HepG2 (cell line): ENCODE results near the gene ARID1A. TPM values are rescaled to one million over a fixed set of nuclear protein-coding genes. Genes with fewer than 3 reads are reported as not detected.

ENCODE experiments used
- ATF2 ChIP-seq: sonication (generic); formaldehyde crosslinking; IDR thresholded peaks from 2 replicates; pipeline ENCODE4 v1.4.0; 2020; ENCODE audit warnings: missing genetic modification reagents
- FOXK1 ChIP-seq: sonication (generic); formaldehyde crosslinking; IDR thresholded peaks from 2 replicates; pipeline ENCODE4 v1.4.0; 2020; ENCODE audit warnings: low read depth, missing genetic modification reagents, borderline replicate concordance
- JARID2 ChIP-seq: sonication (generic); formaldehyde crosslinking; IDR thresholded peaks from 2 replicates; pipeline ENCODE4 v1.8.1; 2023; ENCODE audit warnings: missing genetic modification reagents, inconsistent platforms; ENCODE audit not compliant: insufficient replicate concordance
- KLF16 ChIP-seq, 2 experiments: sonication (generic) in 1 of 2; formaldehyde crosslinking in 1 of 2; IDR thresholded peaks; 2 replicates each; pipeline versions ENCODE4 v1.6.1 to v1.8.0; 2016 to 2023; ENCODE audit warnings: missing genetic modification reagents in 2 of 2, missing compliant biosample characterization in 1 of 2
- POGZ ChIP-seq: sonication (generic); formaldehyde crosslinking; IDR thresholded peaks from 2 replicates; pipeline ENCODE4 v1.4.0; 2020; ENCODE audit warnings: mild to moderate bottlenecking, missing genetic modification reagents
- POLR2G ChIP-seq: fragments of 200-400 bp; formaldehyde crosslinking; IDR thresholded peaks from 2 replicates; pipeline ENCODE4 v1.6.1; 2018; ENCODE audit warnings: mild to moderate bottlenecking, low read depth, low read length, moderate library complexity
- REST ChIP-seq, 2 experiments: IDR thresholded peaks; 2 replicates each; pipeline ENCODE4 v1.6.1; 2011 to 2012; ENCODE audit warnings: low read length in 2 of 2, borderline replicate concordance in 1 of 2, low read depth in 1 of 2, mild to moderate bottlenecking in 1 of 2, moderate library complexity in 1 of 2
- SPEN ChIP-seq: sonication (generic); formaldehyde crosslinking; IDR thresholded peaks from 2 replicates; pipeline ENCODE4 v1.5.1; 2020; ENCODE audit warnings: low read depth, mild to moderate bottlenecking, missing genetic modification reagents
- STAG1 ChIP-seq: sonication (generic); formaldehyde crosslinking; IDR thresholded peaks from 2 replicates; pipeline ENCODE4 v1.4.0; 2020; ENCODE audit warnings: missing genetic modification reagents
- TFAP4 ChIP-seq: sonication (generic); IDR thresholded peaks from 2 replicates; pipeline ENCODE4 v1.6.1; 2016; ENCODE audit warnings: low read depth, borderline replicate concordance
- ZFP41 ChIP-seq: sonication (generic); formaldehyde crosslinking; IDR thresholded peaks from 2 replicates; pipeline ENCODE4 v1.4.0; 2020; ENCODE audit warnings: mild to moderate bottlenecking, missing genetic modification reagents, borderline replicate concordance
- ZNF276 ChIP-seq: sonication (generic); formaldehyde crosslinking; IDR thresholded peaks from 2 replicates; pipeline ENCODE4 v1.4.0; 2020; ENCODE audit warnings: mild to moderate bottlenecking, low read depth, missing genetic modification reagents
- ZNF441 ChIP-seq: sonication (generic); formaldehyde crosslinking; IDR thresholded peaks from 2 replicates; pipeline ENCODE4 v1.7.0; 2021; ENCODE audit warnings: missing genetic modification reagents, borderline replicate concordance
- ZNF644 ChIP-seq: IDR thresholded peaks from 2 replicates; pipeline ENCODE4 v1.6.1; 2016; ENCODE audit warnings: low read depth
- ZNF703 ChIP-seq: sonication (generic); formaldehyde crosslinking; IDR thresholded peaks from 2 replicates; pipeline ENCODE4 v1.5.1; 2020; ENCODE audit warnings: missing genetic modification reagents, mild to moderate bottlenecking, moderate library complexity, borderline replicate concordance
- ZNF709 ChIP-seq: sonication (generic); formaldehyde crosslinking; IDR thresholded peaks from 2 replicates; pipeline ENCODE4 v1.5.0; 2020; ENCODE audit warnings: mild to moderate bottlenecking, missing genetic modification reagents
- ZNF777 ChIP-seq: sonication (generic); formaldehyde crosslinking; IDR thresholded peaks from 2 replicates; pipeline ENCODE4 v1.4.0; 2020; ENCODE audit warnings: missing genetic modification reagents
- polyA plus RNA-seq, 8 experiments: library from polyadenylated mRNA; depleted of rRNA in 3 of 8; stranded (reverse) in 7 of 8; unstranded in 1 of 8; fragments of >200 nt; fragmentation: Illumina TruSeq in 4 of 8; extraction: Trizol in 4 of 8; gene quantifications; 2 replicates each; pipeline versions ENCODE4 v1.2.1 to v1.2.3, GENCODE V29; 2011 to 2016; ENCODE audit warnings: low read depth in 4 of 8, missing spikeins in 1 of 8, mixed read lengths in 1 of 8; ENCODE audit not compliant: insufficient read depth in 1 of 8
- total RNA-seq, 5 experiments: library from RNA; depleted of rRNA; stranded (reverse); fragments of >200 nt; fragmentation: Illumina TruSeq; extraction: Trizol; gene quantifications; 2 replicates each; pipeline ENCODE4 v1.2.3, GENCODE V29; 2016; ENCODE audit warnings: low read depth in 1 of 5
- TF ChIP-seq, protein P1 (sequence below): sonication (generic); formaldehyde crosslinking; IDR thresholded peaks from 2 replicates; pipeline ENCODE4 v1.4.0; 2020; ENCODE audit warnings: low read depth, mild to moderate bottlenecking, missing genetic modification reagents
- TF ChIP-seq, protein P2 (sequence below): sonication (generic); formaldehyde crosslinking; IDR thresholded peaks from 2 replicates; pipeline ENCODE4 v1.8.1; 2023; ENCODE audit warnings: mild to moderate bottlenecking, missing genetic modification reagents, borderline replicate concordance

Gene ARID1A
- total and polyA plus RNA-seq, 2 of the 13 experiments (the other 11 are each of a cell fraction or from before 2014, with no cell fraction given), result 11.9 to 15.9 TPM

- peak; percentile 50; the same call in 1 of the 2 replicates for TF ChIP-seq SPEN (CRISPR knock-in tag)
- TF ChIP-seq KLF16 (CRISPR knock-in tag; IDR thresholded peaks at IDR 0.05), result peak in 1 of 2 experiments; percentile 42; a peak in 1 of 4 replicates
- TF ChIP-seq, protein P1, sequence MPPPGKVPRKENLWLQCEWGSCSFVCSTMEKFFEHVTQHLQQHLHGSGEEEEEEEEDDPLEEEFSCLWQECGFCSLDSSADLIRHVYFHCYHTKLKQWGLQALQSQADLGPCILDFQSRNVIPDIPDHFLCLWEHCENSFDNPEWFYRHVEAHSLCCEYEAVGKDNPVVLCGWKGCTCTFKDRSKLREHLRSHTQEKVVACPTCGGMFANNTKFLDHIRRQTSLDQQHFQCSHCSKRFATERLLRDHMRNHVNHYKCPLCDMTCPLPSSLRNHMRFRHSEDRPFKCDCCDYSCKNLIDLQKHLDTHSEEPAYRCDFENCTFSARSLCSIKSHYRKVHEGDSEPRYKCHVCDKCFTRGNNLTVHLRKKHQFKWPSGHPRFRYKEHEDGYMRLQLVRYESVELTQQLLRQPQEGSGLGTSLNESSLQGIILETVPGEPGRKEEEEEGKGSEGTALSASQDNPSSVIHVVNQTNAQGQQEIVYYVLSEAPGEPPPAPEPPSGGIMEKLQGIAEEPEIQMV (CRISPR knock-in tag), result no peak
- no peak for TF ChIP-seq JARID2 (CRISPR knock-in tag)
- TF ChIP-seq, protein P2, sequence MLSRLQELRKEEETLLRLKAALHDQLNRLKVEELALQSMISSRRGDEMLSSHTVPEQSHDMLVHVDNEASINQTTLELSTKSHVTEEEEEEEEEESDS (CRISPR knock-in tag), result no peak
- peak in 1 of 2 experiments; percentile 40; a peak in 2 of 4 replicates for TF ChIP-seq REST (IDR thresholded peaks at IDR 0.05; ENCODE audit: borderline replicate concordance in 1 of 2, low read depth in 1 of 2, low read length in 2 of 2)
- TF ChIP-seq ZNF703 (CRISPR knock-in tag), result 0 out of 2 replicates have a peak, but pooled peaks have one; percentile 44
- TF ChIP-seq POLR2G, result peak; percentile 87
- no peak for TF ChIP-seq ZFP41 (CRISPR knock-in tag)
- peak; percentile 12; the same call in 1 of the 2 replicates for TF ChIP-seq FOXK1
- no peak for TF ChIP-seq ZNF709 (CRISPR knock-in tag)
- 0 out of 2 replicates have a peak, but pooled peaks have one; percentile 25 for TF ChIP-seq ZNF276 (CRISPR knock-in tag)
- TF ChIP-seq POGZ (CRISPR knock-in tag), result 0 out of 2 replicates have a peak, but pooled peaks have one; percentile 46
- peak; percentile 18; the same call in 1 of the 2 replicates for TF ChIP-seq ATF2
- no peak for TF ChIP-seq ZNF644 (CRISPR knock-in tag)
- no peak for TF ChIP-seq TFAP4
- no peak; the same call in 1 of the 2 replicates for TF ChIP-seq ZNF441 (CRISPR knock-in tag)
- TF ChIP-seq ZNF777 (CRISPR knock-in tag), result peak; percentile 61
- no peak for TF ChIP-seq STAG1
Measured at GRCh38 chr1:26692211-26692792, 3.5 kb upstream of the ARID1A start (continued).
